ENCODE results near the gene NUDT3.

Gene NUDT3

GRCh38 chr6:34393191-34393965, 909 bp upstream of the NUDT3 start:
- no peaks in the 10 kb centered on the region for H3K4me1 ChIP-seq (ENCODE audit: control insufficient read depth, insufficient read depth, low read length)
- H3K9me3 ChIP-seq (ENCODE audit: control insufficient read depth, insufficient read depth, low read length), result no peaks in the 10 kb centered on the region
- WGBS (ENCODE audit: insufficient coverage, insufficient read length), result 100% methylated on average over 2 of the region's 16 CpGs
- no peaks in the 10 kb centered on the region for H3K27me3 ChIP-seq (ENCODE audit: control insufficient read depth, insufficient read depth, low read length)
- no peaks in the 10 kb centered on the region for H3K36me3 ChIP-seq (ENCODE audit: control insufficient read depth, insufficient read depth, low read length)
- peak overlapping the region; percentile 85; the same call in 1 of the 2 replicates for H3K4me3 ChIP-seq (ENCODE audit: low read length)
- H3K27ac ChIP-seq (ENCODE audit: low read length), result no peak overlapping the region
- no peak for DNase-seq (ENCODE audit: low read depth, low spot score)

GRCh38 chr6:34391786-34392496, 528 bp downstream of the NUDT3 start:
- Histone ChIP-seq H3K9me3 (ENCODE audit: control insufficient read depth, insufficient read depth, low read length) (no peaks in the 10 kb centered on the region), H3K36me3 (ENCODE audit: control insufficient read depth, insufficient read depth, low read length) (no peaks in the 10 kb centered on the region), H3K4me3 (ENCODE audit: low read length) (peak overlapping the region; percentile 85), H3K27me3 (ENCODE audit: control insufficient read depth, insufficient read depth, low read length) (no peaks in the 10 kb centered on the region), H3K4me1 (ENCODE audit: control insufficient read depth, insufficient read depth, low read length) (no peaks in the 10 kb centered on the region), H3K27ac (ENCODE audit: low read length) (no peak overlapping the region)
- no CpG with 5 or more reads among the region's 78 CpGs for WGBS (ENCODE audit: insufficient coverage, insufficient read length)
- no peak for DNase-seq (ENCODE audit: low read depth, low spot score)

DNA sequence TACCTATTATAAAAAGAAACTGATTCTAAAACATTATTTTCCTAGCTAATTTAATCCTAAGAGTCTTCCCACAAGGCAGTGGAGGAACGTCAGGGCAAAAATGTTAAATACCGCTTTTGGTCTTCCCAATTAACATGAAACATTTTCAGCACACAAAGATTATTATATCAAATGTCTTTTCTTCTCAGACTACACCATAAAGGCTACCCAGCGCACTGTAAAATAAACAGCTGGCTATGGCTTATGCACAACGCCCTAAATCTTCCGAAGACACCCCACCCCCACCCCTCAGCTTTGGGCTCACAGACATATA, 1.0 kb downstream of the NUDT3 start:
- no CpG with 5 or more reads among the region's 5 CpGs for WGBS (ENCODE audit: insufficient coverage, insufficient read length)
- no peak for DNase-seq (ENCODE audit: low read depth, low spot score)
- Histone ChIP-seq H3K36me3 (ENCODE audit: control insufficient read depth, insufficient read depth, low read length) (no peaks in the 10 kb centered on the region), H3K4me3 (ENCODE audit: low read length) (peak overlapping the region; percentile 85; the same call in 1 of the 2 replicates), H3K27ac (ENCODE audit: low read length) (no peak overlapping the region), H3K4me1 (ENCODE audit: control insufficient read depth, insufficient read depth, low read length) (no peaks in the 10 kb centered on the region), H3K27me3 (ENCODE audit: control insufficient read depth, insufficient read depth, low read length) (no peaks in the 10 kb centered on the region), H3K9me3 (ENCODE audit: control insufficient read depth, insufficient read depth, low read length) (no peaks in the 10 kb centered on the region)

DNA sequence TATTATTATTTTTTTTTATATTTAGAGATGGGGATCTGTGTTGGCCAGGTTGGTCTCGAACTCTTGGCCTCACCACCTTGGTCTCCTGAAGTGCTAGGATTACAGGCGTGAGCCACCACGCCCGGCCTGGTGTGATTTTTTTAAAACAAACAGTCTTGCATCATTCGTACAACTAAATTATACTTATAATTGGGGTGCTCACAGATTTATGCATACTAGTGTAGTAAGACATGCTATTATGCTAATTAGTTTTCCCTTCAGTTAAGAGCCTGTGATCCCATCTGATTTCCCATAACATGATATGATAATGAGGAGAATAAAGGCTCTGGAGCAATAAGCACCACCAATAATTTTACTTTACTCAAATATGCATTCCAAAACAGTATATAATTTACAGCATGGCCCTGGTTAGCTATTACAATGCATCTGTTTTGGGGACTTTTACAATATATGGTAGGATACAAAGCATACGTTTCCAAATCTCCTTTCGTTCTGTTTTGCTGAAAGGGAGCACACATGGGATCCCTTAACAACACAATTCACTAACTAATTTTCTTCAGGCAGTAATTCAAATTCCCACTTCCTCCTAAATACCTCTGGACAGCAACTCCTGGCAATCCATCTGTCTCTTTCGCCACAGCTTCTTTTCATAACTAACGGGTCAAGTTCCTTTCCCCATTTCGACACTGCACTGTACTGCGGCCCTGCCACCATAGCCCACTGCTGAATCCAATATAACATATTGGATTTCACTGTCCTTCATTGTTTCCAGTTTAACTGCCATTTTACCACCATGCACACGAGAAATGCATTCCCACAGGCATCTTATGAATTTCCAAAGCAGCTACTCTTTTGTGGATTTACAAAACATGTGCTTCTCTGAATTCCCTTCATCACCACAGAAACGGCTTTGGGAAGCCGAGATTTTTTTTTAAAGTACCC, 1.7 kb downstream of the NUDT3 start:
- DNase-seq (ENCODE audit: low read depth, low spot score), result no peak
- WGBS (ENCODE audit: insufficient coverage, insufficient read length), result no CpG with 5 or more reads among the region's 14 CpGs
- Histone ChIP-seq H3K36me3 (ENCODE audit: control insufficient read depth, insufficient read depth, low read length) (no peaks in the 10 kb centered on the region), H3K4me1 (ENCODE audit: control insufficient read depth, insufficient read depth, low read length) (no peaks in the 10 kb centered on the region), H3K9me3 (ENCODE audit: control insufficient read depth, insufficient read depth, low read length) (no peaks in the 10 kb centered on the region), H3K27me3 (ENCODE audit: control insufficient read depth, insufficient read depth, low read length) (no peaks in the 10 kb centered on the region), H3K4me3 (ENCODE audit: low read length) (peak overlapping the region; percentile 31), H3K27ac (ENCODE audit: low read length) (no peak overlapping the region)

GRCh38 chr6:34389034-34389433, 3.4 kb downstream of the NUDT3 start:
- no peak overlapping the region for H3K4me3 ChIP-seq (ENCODE audit: low read length)
- no peak overlapping the region for H3K27ac ChIP-seq (ENCODE audit: low read length)
- H3K27me3 ChIP-seq (ENCODE audit: control insufficient read depth, insufficient read depth, low read length), result no peaks in the 10 kb centered on the region
- H3K4me1 ChIP-seq (ENCODE audit: control insufficient read depth, insufficient read depth, low read length), result no peaks in the 10 kb centered on the region
- H3K9me3 ChIP-seq (ENCODE audit: control insufficient read depth, insufficient read depth, low read length), result no peaks in the 10 kb centered on the region
- H3K36me3 ChIP-seq (ENCODE audit: control insufficient read depth, insufficient read depth, low read length), result no peaks in the 10 kb centered on the region
- no CpG with 5 or more reads among the region's 3 CpGs for WGBS (ENCODE audit: insufficient coverage, insufficient read length)
- DNase-seq (ENCODE audit: low read depth, low spot score), result no peak

- H3K9me3 ChIP-seq (ENCODE audit: control insufficient read depth, insufficient read depth, low read length), result no peaks in the 10 kb centered on the region
- no peaks in the 10 kb centered on the region for H3K4me1 ChIP-seq (ENCODE audit: control insufficient read depth, insufficient read depth, low read length)
- H3K36me3 ChIP-seq (ENCODE audit: control insufficient read depth, insufficient read depth, low read length), result no peaks in the 10 kb centered on the region
- H3K27ac ChIP-seq (ENCODE audit: low read length), result no peak overlapping the region
- WGBS (ENCODE audit: insufficient coverage, insufficient read length), result no CpG with 5 or more reads among the region's 3 CpGs
- no peaks in the 10 kb centered on the region for H3K27me3 ChIP-seq (ENCODE audit: control insufficient read depth, insufficient read depth, low read length)
- no peak for DNase-seq (ENCODE audit: low read depth, low spot score)
- H3K4me3 ChIP-seq (ENCODE audit: low read length), result no peak overlapping the region
These were observed 4.0 kb downstream of the NUDT3 start for GRCh38 chr6:34388421-34388820.

DNA sequence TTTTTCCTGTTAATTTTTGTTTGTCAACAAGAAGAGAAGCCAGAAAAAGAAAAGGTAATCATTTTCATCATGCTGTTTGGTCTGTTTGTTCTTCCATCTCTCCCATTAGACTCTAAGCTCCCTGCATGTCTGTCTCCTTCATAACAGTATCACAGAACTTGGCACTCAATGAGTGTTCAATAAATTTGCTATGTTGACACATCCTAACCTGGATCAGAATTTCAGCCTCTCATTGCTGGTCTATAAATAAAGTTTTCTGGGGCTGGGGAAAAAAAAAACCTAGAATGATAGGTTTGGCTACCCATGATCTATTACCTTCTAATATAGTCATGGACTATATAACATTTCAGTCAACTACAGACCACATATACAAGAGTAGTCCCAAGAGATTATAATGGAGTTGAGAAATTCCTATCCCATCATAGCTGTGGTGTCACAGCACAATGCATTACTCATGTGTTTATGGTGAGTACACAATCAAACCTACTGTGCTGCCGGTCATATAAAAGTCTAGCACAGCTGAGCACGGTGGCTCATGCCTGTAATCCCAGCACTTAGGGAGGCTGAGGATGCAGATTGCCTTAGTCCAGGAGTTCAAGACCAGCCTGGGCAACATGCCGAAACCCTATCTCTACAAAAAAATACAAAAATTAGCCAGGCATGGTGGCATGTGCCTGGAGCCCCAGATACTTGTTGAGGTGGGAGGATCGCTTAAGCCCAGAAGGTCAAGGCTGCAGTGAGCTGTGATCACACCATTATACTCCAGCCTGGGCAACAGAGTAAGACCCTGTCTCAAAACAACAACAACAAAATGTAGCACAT, 5.9 kb downstream of the NUDT3 start:
- no peaks in the 10 kb centered on the region for H3K36me3 ChIP-seq (ENCODE audit: control insufficient read depth, insufficient read depth, low read length)
- WGBS (ENCODE audit: insufficient coverage, insufficient read length), result no CpG with 5 or more reads among the region's 4 CpGs
- H3K27ac ChIP-seq (ENCODE audit: low read length), result no peak overlapping the region
- no peaks in the 10 kb centered on the region for H3K27me3 ChIP-seq (ENCODE audit: control insufficient read depth, insufficient read depth, low read length)
- no peak overlapping the region for H3K4me3 ChIP-seq (ENCODE audit: low read length)
- no peak for DNase-seq (ENCODE audit: low read depth, low spot score)
- H3K9me3 ChIP-seq (ENCODE audit: control insufficient read depth, insufficient read depth, low read length), result no peaks in the 10 kb centered on the region
- no peaks in the 10 kb centered on the region for H3K4me1 ChIP-seq (ENCODE audit: control insufficient read depth, insufficient read depth, low read length)

DNA sequence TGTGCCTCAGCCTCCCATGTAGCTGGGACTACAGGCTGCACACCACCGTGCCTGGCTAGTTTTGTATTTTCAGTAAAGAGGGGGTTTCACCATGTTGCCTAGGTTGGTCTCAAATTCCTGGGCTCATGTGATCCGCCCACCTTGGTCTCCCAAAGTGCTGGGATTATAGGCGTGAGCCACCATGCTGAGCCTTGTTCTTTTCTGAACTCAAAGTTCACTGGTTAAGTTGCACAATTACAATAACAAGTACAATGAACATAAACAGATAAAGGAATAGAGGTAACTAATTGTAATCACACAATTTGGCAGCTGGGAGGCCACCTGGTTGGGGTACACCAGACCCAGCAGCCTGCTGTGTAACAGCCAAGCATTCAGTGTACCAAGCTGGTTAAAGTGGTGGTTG, 6.7 kb downstream of the NUDT3 start:
- Histone ChIP-seq H3K27me3 (ENCODE audit: control insufficient read depth, insufficient read depth, low read length) (no peaks in the 10 kb centered on the region), H3K9me3 (ENCODE audit: control insufficient read depth, insufficient read depth, low read length) (no peaks in the 10 kb centered on the region), H3K4me1 (ENCODE audit: control insufficient read depth, insufficient read depth, low read length) (no peaks in the 10 kb centered on the region), H3K36me3 (ENCODE audit: control insufficient read depth, insufficient read depth, low read length) (no peaks in the 10 kb centered on the region), H3K27ac (ENCODE audit: low read length) (no peak overlapping the region), H3K4me3 (ENCODE audit: low read length) (no peak overlapping the region)
- no CpG with 5 or more reads among the region's 3 CpGs for WGBS (ENCODE audit: insufficient coverage, insufficient read length)
- DNase-seq (ENCODE audit: low read depth, low spot score), result no peak

DNA sequence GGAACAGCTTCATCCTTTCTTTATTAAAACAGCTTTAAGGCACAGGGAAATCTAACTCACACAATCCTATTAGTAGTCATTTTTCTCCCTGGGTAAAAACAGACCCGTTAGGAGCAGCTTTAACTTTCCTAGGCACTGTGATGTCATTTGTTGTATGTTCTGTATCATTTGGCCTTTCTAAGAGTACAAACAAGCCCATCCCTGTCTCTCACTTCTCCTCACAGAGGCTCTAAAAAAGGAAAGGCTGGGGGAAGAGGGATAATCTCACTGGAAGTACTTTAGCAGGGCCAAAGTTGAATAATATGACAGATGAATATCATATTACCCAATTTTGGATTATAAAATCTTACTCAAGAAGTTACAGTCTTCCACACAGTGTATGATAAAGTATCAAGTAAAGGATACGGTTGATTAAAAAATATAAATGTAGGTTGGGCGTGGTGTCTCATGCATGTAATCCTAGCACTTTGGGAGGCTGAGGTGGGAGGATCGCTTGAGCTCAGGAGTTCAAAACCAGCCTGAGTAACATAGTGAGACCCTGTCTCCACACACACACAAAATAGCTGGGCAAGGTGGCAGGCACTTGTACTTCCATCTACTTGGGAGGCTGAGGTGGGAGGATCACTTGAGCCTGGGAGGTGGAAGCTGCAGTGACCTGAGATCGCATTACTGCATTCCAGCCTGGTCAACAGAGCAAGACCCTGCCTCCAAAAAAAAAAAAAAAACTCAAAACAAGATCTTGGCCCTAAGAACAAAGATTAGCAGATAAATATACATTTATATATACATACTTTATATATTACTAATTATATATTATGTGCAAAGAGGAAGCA, 7.9 kb downstream of the NUDT3 start:
- DNase-seq (ENCODE audit: low read depth, low spot score), result no peak
- H3K4me3 ChIP-seq (ENCODE audit: low read length), result no peak overlapping the region
- no peaks in the 10 kb centered on the region for H3K36me3 ChIP-seq (ENCODE audit: control insufficient read depth, insufficient read depth, low read length)
- no peaks in the 10 kb centered on the region for H3K4me1 ChIP-seq (ENCODE audit: control insufficient read depth, insufficient read depth, low read length)
- H3K27ac ChIP-seq (ENCODE audit: low read length), result no peak overlapping the region
- H3K9me3 ChIP-seq (ENCODE audit: control insufficient read depth, insufficient read depth, low read length), result no peaks in the 10 kb centered on the region
- H3K27me3 ChIP-seq (ENCODE audit: control insufficient read depth, insufficient read depth, low read length), result no peaks in the 10 kb centered on the region
- no CpG with 5 or more reads among the region's 5 CpGs for WGBS (ENCODE audit: insufficient coverage, insufficient read length)
